LoVo (cell line): ENCODE data around the gene TMEM145.
"Not testable (repeated sequence)": the region's sequence is repeated elsewhere in the genome, so short reads cannot be mapped to it uniquely, and the experiment has no call there.

Experiments
- DNase-seq: peaks from one replicate; pipeline ENCODE4 v3.0.0-alpha.2; 2016; ENCODE audit warnings: low spot score

Gene TMEM145

DNA sequence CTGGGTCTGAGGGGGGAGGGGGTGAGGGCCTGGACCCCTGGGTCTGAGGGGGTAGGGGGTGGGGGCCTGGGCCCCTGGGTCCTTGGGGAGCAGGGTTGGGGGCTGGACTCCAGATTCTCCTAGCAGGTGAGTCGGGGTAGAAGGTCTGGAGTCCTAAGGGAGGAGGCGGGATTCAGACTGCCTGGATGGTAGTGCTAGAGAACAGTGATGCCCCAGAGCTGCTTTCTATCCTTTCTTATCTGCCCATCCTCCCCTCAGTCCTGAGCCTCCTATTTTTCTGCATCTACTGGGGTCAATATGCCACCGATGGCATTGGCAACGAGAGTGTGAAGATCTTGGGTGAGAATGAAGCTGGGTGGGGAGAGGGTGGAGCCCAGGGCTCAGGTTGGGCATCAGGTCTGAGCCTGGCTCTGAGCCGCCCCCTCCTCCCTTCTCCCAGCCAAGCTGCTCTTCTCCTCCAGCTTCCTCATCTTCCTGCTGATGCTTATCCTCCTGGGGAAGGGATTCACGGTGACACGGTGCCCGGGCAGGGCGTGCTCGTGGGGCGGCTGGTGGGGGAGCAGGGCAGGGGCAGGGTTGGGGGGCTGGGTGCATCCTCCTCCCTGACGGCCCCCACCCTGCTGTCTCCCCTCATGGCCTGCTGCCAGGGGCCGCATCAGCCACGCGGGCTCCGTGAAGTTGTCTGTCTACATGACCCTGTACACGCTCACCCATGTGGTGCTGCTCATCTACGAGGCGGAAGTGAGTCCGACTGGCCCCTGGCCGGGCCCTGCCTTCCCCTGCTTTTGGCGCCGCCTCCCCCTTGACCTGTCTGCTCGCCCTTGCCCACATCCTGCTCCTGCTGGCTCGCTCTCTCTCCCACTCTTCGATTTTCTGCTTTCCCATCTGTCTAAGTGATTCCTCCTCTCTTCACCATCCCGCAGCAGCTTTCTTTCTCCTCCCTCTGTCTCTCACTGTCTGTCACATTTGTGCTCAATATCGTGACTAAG lies 3.4 kb downstream of the TMEM145 start:
- no peak for DNase-seq

- DNase-seq, result no peak
These were observed 4.4 kb downstream of the TMEM145 start for GRCh38 chr19:42317535-42317934.

GRCh38 chr19:42322305-42322704 lies 9.2 kb downstream of the TMEM145 start:
- no peak for DNase-seq

GRCh38 chr19:42323473-42323851 lies 10.4 kb downstream of the TMEM145 start:
- DNase-seq, result no peak

- DNase-seq, result no peak
These were observed 10.9 kb downstream of the TMEM145 start for GRCh38 chr19:42323852-42324654.

DNA sequence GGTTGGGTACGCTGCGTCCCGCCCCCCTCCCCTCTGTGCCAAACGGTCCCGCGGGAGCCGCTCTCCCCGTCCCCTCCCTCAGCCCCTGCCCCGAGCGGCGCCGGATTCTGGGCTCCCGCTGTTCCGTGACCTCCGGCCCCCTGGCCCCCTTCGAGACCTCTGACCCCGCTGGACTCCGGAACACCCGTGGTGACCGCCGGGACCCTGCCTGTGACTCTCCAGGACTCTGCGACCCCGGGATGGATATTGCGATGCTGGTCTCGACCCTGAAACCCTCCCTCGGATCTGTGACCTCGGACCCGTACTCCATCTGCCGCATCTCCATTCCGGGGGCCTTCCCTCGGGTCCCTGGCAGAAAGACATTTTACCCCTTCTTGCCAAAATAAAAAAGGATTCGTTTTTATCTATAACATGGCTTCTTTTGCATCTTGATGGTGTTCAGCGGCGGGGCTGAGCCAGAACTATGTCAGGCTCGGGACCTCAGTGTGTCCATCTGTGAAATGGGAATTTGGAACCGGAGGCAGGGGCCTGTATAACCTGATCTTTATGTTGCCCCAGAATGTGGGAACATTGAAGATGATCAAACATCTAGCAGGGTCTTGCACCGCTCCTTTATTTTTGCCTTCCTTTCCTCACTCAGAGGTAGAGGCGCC lies 11.7 kb downstream of the TMEM145 start:
- no peak for DNase-seq

GRCh38 chr19:42325308-42325895 lies 12.3 kb downstream of the TMEM145 start, which contains the start of gene MEGF8:
MEGF8 (plus strand) TSS chr19:42325635; CDS start chr19:42326244, 609 bp downstream.
- peak; percentile 99 for DNase-seq

DNA sequence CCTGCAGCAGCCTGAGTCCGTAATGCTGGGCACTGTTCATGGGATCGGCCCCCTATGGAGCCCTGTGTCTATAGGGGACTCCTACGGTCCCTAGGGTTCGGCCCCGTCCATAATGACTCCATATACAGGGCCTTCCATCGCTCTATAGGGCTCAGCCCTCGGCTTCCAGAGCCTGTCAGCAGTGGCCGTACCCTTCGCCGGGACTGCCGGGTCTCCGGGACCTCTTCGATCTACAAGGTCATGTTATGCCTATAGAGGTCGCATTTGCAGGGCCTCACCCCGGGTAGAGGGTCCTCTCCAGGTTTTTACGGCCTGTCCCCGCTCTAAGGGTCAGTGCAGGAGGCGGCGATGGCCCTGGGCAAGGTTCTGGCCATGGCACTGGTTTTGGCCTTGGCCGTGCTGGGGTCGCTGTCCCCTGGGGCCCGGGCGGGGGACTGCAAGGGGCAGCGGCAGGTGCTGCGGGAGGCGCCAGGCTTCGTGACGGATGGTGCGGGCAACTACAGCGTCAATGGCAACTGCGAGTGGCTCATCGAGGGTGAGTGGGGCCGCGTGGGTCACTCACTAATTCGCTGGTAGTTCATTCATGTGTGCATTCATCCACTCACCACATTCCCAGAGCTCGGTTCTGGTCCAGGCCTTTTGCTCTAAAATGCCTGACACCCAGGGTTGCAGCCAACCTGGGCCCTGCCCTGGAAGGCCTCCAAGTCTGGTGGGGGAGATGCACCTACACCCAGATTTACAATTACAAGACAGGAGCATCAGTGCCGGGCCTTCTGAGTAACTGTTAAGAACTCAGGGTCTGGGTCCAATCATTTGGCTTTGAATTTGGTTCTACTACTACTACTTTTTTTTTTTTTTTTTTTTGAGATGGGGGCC lies 13.0 kb downstream of the TMEM145 start:
- peak; percentile 8 for DNase-seq

DNA sequence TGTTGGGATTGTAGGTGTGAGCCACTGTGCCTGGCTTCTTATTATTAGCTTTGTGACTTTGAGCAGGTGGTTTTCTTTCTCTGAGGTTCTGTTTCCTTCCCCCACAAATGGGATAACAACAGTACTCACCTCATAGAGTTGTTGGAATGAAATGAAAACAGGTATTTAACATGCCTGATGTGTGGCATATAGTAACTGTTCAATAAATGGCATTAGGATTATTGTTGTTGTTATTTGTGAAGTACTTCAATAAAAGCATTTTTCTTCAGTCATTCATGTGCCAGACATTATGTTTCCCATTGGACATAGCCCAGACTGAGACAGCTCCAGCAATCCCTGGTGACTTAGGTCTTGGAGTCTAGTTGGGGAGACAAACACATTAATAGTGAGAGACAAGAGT lies 13.9 kb downstream of the TMEM145 start:
- DNase-seq, result no peak

- DNase-seq, result no peak
These were observed 14.3 kb downstream of the TMEM145 start for GRCh38 chr19:42327381-42327780.

- DNase-seq, result no peak
These were observed 15.0 kb downstream of the TMEM145 start for GRCh38 chr19:42328106-42328505.

DNA sequence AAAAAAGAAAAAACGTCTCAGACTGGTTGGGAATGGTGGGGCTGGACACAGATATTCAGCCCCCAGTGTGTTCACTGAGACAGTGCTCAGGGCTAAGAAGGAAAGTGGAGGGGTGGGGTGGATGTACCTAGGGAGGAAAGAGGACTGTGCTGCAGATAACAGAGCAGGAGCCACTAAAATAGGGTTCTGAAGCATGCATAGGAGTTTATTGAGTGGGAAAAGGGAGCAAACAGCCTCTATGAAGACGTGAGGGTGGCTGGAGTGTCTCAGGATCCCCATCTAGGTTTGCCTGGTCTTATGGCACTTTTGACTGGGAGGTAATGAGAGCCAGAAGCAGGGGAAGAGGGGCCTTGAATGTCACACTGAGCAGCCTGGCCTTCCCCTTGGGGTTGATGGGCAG lies 15.7 kb downstream of the TMEM145 start:
- DNase-seq, result no peak

DNA sequence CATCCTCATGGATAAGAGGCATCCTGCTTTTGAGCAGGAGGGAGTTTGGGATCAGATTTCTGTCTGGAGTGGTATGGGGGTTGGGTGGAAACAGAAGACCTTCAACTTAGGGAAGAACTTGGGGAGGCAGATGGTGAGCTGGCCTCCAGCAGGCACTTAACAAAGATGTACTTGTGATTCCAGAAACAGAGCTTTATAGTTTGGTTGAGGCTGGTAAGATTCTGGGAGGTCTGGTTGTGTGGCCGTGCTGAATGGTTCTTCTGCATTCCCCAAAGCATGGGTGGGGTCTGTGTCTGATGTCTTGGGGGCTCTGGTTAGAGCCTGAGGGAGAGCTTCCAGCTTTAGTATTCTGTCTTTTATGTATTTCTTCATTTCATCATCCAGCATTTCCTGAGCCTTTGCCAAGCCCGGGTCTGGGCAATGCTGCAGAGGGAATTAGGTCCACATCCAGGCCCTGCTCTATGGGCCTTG lies 17.2 kb downstream of the TMEM145 start:
- DNase-seq, result no peak

- DNase-seq, result not testable (repeated sequence)
These were observed 18.2 kb downstream of the TMEM145 start for GRCh38 chr19:42331333-42331732.

- DNase-seq, result no peak
These were observed 18.9 kb downstream of the TMEM145 start for GRCh38 chr19:42332059-42332458.

DNA sequence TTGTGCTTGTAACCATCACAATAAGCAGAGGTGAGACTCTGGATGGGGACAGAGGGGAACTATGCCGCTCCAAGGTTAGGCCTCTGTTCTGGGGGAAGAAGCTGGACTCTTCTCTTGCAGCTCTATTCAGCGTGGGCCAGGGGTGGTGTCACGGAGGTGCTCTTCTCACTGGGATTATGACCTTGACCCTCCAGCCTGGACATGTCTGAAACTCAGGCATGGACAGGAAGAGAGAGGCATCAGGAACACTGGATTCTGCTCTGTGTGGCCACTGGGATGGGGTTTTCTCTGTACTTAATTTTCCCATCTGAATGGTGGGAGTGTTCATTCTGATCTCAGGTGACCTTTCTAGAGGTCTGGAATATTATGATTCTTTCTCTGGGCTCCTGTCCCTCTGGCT lies 19.9 kb downstream of the TMEM145 start:
- no peak for DNase-seq

DNA sequence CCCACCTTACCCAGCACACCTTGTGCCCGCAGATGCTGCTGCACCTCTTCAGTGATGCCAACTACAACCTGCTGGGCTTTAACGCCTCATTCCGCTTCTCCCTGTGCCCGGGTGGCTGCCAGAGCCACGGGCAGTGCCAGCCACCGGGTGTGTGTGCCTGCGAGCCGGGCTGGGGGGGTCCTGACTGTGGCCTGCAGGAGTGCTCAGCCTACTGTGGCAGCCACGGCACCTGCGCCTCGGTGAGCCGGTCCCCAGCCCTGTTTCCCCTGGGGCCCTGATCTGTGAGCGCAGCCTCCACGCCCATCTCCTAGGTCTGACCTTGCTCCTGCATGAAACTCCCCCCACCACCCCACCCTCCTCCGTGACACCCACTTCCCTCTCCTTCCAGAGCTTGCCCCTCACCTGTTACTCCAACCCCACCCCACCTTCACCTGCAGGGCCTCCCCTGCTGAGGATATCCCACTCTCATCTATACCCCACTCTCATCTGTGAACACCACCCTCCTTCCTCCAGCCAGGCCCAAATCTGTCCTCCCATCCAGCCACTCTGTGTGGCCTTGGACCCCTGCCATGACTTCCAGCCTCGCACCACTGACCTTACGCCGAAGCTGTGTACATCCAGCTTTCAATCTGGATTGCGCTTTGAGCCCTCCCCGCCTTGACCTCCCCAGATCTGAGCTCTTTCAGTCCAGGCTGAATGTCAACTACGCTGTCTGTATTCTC lies 21.0 kb downstream of the TMEM145 start:
- no peak for DNase-seq

DNA sequence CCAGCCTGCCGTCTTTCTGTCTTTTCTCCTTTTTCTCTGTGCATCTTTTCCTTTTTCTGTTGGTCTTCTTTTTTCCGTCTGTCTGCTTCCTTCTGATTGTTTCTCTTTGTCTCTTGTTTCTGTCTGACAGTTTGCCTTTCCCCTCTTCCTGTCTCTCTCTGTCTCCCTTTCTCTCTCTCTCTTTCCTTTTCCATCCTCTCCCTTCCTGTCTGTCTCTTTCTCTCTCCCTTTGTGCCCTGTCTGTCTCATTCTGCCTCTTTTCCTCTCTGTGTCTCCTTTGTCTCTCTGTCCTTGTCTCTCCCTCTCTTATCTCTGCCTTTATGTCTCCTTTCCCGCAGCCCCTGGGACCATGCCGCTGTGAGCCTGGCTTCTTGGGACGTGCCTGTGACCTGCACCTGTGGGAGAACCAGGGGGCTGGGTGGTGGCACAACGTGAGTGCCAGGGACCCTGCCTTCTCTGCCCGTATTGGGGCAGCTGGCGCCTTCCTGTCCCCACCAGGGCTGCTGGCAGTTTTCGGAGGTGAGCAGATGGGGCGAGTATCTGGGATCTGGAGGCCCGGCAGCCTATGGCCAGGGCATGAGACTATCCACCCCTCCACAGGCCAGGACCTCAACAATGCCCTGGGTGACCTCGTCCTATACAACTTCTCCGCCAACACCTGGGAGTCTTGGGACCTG lies 21.7 kb downstream of the TMEM145 start:
- DNase-seq, result no peak

DNA sequence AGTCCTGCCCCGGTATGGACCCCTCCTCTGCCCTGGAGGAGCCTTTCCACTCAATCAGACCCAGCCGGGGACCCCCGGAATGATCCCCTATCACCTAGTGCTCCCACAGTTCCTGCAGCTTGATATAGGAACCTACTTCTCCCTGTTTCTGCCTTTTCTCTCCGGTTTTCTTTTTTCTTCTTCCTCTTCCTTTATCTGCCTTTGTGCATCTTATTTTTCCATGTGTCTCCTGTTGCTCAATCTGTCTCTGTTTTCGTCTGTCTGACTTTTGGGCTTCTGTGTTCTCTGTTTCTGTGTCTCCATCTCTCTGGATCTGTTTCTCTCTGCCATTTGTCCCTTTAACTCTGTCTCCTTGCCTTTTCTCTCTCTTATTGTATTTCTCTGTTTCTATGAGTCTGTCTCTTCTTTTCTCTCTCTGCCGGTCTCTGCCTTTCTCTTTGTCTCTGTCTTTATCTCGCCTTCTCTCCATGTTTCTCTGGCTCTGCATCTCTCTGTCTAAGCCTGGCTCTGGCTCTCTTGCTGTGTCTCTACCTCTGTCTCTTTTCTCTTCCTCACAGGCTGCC lies 22.3 kb downstream of the TMEM145 start:
- DNase-seq, result no peak
